Stimulated activated CD8-positive, alpha-beta memory T cell treated with anti-CD3 and anti-CD28 coated beads, Interleukin-15, amount 100 ng/mL, for 48 hours (primary cell): Measurements from ENCODE around the gene PCDHA4.
"Not testable (repeated sequence)": the region's sequence is repeated elsewhere in the genome, so short reads cannot be mapped to it uniquely, and the experiment has no call there.

Experiments
- DNase-seq, 2 donors: peaks; one replicate each; pipeline ENCODE4 v3.0.0-alpha.2; 2020; ENCODE audit warnings: low read depth in 2 of 2

The PCDHA4 gene

DNA sequence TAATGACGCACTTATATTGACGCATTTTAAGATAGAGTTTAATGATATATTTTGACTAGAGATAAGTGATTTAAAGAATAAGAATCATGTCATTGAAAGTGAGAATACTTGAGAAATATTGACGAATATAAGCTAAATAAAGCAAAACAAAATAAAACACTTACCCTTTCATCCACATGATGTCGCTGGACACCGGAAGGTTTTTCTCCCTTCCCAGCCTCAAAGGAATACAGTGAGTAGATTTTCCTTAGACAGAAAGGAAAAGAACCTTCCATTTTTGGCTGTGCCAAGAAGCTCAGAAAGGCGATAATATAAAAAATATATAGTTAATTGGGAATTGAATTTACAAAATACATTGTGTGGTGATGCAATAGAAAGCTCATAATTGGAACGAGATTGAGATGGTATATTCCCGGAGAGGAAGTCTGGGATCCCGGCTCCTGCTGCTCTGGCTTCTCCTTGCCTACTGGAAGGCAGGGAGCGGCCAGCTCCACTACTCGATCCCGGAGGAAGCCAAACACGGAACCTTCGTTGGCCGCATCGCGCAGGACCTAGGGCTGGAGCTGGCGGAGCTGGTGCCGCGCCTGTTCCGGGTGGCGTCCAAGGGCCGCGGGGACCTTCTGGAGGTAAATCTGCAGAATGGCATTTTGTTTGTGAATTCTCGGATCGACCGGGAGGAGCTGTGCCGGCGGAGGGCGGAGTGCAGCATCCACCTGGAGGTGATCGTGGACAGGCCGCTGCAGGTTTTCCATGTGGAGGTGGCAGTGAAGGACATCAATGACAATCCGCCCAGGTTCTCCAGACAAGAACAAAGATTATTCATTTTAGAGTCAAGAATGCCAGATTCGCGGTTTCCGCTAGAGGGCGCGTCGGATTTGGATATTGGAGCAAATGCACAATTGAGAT is 14.8 kb downstream of the PCDHA4 start, which contains the start of gene PCDHA5:
Gene PCDHA5 (plus strand): TSS at position 239 of the 906 bp plus-strand sequence.
- DNase-seq = no peak

DNA sequence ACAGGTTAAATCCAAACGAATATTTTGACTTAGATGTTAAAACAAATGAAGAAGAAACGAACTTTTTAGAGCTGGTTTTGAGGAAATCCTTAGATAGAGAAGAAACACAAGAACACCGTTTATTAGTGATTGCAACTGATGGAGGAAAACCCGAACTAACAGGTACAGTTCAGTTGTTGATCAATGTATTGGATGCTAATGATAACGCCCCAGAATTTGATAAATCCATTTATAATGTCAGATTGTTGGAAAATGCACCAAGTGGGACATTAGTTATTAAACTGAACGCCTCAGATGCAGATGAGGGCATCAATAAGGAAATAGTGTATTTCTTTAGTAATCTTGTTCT is 15.4 kb downstream of the PCDHA4 start:
- no peak for DNase-seq

DNA sequence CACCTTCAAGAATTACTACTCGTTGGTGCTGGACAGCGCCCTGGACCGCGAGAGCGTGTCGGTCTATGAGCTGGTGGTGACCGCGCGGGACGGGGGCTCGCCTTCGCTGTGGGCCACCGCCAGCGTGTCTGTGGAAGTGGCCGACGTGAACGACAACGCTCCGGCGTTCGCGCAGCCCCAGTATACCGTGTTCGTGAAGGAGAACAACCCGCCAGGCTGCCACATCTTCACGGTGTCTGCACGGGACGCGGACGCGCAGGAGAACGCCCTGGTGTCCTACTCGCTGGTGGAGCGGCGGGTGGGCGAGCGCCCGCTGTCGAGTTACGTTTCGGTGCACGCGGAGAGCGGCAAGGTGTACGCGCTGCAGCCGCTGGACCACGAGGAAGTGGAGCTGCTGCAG is 16.1 kb downstream of the PCDHA4 start:
- not testable (repeated sequence) for DNase-seq

DNA sequence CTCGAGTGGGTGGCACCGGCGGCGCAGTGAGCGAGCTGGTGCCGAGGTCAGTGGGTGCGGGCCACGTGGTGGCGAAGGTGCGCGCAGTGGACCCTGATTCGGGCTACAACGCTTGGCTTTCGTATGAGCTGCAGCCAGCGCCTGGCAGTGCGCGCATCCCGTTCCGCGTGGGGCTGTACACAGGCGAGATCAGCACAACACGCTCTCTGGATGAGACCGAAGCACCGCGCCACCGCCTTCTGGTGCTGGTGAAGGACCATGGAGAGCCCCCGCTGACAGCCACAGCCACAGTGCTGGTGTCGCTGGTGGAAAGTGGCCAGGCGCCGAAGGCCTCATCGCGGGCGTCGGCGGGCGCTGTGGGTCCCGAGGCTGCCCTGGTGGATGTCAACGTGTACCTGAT is 16.6 kb downstream of the PCDHA4 start:
- no peak for DNase-seq

DNA sequence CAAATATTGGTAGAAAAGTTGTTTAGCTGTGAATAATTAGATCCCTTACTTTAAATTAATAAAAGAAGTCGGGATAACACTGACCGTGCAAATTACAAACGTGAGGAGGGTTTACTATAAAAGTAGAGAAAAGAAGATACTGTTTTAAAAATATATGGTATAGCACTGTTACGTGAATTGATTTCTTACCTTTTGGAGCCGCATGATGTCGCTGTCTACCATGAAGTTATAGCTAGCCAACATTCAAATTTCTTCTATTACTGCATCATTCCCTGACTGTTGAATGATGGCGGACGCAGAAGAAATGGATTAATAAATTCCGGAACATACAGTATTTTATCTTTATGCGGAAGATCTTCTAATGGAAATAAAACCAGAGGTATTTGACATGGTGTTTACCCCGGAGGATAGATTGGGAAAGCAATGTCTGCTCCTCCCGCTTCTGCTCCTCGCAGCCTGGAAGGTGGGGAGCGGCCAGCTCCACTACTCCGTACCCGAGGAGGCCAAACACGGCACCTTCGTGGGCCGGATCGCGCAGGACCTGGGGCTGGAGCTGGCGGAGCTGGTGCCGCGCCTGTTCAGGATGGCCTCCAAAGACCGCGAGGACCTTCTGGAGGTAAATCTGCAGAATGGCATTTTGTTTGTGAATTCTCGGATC is 21.0 kb downstream of the PCDHA4 start, which contains the start of gene PCDHA6:
Gene PCDHA6 (plus strand): TSS at position 257 of the 658 bp plus-strand sequence. CDS start 132 bp downstream, at position 389.
- no peak for DNase-seq

DNA sequence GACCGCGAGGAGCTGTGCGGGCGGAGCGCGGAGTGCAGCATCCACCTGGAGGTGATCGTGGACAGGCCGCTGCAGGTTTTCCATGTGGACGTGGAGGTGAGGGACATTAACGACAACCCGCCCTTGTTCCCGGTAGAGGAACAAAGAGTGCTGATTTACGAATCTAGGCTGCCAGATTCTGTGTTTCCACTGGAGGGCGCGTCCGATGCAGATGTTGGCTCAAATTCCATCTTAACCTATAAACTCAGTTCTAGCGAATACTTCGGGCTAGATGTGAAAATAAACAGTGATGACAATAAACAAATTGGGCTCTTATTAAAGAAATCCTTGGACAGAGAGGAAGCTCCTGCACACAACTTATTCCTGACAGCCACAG is 21.5 kb downstream of the PCDHA4 start:
- DNase-seq = no peak

DNA sequence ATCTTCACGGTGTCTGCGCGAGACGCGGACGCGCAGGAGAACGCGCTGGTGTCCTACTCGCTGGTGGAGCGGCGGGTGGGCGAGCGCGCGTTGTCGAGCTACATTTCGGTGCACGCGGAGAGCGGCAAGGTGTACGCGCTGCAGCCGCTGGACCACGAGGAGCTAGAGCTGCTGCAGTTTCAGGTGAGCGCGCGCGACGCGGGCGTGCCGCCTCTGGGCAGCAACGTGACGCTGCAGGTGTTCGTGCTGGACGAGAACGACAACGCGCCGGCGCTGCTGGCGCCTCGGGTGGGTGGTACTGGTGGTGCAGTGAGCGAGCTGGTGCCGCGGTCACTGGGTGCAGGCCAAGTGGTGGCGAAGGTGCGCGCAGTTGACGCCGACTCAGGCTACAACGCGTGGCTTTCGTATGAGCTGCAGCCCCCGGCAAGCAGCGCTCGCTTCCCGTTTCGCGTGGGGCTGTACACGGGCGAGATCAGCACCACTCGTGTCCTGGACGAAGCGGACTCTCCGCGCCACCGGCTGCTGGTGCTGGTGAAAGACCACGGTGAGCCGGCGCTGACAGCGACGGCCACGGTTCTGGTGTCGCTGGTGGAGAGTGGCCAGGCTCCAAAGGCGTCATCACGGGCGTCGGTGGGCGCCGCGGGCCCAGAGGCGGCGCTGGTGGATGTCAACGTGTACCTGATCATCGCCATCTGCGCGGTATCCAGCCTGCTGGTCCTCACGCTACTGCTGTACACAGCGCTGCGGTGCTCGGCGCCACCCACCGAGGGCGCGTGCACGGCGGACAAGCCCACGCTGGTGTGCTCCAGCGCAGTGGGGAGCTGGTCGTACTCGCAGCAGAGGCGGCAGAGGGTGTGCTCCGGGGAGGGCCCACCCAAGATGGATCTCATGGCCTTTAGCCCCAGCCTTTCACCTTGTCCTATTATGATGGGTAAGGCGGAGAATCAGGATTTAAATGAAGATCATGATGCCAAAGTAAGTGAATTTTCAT is 22.9 kb downstream of the PCDHA4 start:
- DNase-seq = not testable (repeated sequence)

DNA sequence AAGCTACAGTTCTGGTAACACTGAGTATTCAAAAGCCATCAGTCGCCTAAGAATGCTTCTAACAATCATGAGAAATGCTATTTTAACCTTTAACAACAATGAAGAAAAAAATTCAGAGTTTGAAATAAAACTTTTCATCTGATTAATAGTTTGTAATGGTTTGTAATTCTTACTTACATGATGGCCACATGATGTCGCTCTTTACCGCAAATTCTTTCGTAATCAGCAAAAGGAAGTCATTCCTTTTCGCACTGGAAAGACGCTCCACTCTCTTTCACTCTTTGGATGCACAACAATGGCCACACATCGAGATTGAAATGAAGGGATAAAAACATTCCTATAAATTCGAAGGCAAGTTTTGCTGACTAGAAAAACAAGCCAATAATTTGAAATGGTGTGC is 27.1 kb downstream of the PCDHA4 start, which contains the start of gene PCDHA7:
Gene PCDHA7 (plus strand): TSS at position 277 of the 400 bp plus-strand sequence. CDS start 115 bp downstream, at position 392.
- no peak for DNase-seq

DNA sequence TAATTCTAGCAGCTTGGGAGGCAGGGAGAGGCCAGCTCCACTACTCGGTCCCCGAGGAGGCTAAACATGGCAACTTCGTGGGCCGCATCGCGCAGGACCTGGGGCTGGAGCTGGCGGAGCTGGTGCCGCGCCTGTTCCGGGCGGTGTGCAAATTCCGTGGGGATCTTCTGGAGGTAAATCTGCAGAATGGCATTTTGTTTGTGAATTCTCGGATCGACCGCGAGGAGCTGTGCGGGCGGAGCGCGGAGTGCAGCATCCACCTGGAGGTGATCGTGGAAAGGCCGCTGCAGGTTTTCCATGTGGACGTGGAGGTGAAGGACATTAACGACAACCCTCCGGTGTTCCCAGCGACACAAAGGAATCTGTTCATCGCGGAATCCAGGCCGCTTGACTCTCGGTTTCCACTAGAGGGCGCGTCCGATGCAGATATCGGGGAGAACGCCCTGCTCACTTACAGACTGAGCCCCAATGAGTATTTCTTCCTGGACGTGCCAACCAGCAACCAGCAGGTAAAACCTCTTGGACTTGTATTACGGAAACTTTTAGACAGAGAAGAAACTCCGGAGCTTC is 27.7 kb downstream of the PCDHA4 start:
- DNase-seq = not testable (repeated sequence)

DNA sequence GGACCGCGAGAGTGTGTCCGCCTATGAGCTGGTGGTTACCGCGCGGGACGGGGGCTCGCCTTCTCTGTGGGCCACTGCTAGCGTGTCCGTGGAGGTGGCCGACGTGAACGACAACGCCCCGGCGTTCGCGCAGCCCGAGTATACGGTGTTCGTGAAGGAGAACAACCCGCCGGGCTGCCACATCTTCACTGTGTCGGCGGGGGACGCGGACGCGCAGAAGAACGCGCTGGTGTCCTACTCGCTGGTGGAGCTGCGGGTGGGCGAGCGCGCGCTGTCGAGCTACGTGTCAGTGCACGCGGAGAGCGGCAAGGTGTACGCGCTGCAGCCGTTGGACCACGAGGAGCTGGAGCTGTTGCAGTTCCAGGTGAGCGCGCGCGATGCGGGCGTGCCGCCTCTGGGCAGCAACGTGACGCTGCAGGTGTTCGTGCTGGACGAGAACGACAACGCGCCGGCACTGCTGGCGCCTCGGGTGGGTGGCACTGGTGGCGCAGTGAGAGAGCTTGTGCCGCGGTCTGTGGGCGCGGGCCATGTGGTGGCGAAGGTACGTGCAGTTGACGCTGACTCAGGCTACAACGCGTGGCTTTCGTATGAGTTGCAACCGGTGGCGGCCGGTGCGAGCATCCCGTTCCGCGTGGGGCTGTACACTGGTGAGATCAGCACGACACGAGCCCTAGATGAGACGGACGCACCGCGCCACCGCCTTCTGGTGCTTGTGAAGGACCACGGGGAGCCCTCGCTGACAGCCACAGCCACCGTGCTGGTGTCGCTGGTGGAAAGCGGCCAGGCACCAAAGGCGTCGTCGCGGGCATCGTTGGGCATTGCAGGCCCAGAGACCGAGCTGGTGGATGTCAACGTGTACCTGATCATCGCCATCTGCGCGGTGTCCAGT is 29.0 kb downstream of the PCDHA4 start:
- no peak for DNase-seq

DNA sequence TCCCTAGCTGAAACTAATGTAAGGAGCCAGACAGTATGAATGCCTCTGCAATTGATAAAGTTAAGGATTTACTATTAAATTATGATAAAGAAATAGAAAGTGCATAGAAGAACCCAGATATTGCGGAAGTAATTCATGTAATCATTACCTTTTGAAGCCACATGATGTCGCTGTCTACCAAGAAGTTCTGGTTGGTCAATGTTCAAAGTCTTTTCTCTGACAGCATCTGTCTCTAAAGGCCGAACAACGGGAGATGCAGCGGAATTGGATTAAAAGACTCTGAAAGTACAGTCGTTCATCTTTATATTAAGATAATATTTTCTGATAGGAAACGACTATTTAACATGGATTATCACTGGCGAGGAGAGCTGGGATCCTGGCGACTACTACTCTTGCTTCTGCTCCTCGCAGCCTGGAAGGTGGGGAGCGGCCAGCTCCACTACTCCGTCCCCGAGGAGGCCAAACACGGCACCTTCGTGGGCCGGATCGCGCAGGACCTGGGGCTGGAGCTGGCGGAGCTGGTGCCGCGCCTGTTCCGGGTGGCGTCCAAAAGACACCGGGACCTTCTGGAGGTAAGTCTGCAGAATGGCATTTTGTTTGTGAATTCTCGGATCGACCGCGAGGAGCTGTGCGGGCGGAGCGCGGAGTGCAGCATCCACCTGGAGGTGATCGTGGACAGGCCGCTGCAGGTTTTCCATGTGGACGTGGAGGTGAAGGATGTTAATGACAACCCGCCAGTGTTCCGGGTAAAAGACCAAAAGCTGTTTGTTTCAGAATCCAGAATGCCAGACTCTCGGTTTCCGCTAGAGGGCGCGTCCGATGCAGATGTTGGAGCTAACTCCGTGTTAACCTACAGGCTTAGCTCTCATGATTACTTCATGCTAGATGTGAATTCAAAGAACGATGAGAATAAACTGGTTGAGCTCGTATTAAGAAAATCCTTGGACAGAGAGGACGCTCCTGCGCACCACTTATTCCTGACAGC is 34.4 kb downstream of the PCDHA4 start, which contains the start of gene PCDHA8:
Gene PCDHA8 (plus strand): TSS at position 210 of the 985 bp plus-strand sequence. CDS start 135 bp downstream, at position 345.
- DNase-seq = no peak

DNA sequence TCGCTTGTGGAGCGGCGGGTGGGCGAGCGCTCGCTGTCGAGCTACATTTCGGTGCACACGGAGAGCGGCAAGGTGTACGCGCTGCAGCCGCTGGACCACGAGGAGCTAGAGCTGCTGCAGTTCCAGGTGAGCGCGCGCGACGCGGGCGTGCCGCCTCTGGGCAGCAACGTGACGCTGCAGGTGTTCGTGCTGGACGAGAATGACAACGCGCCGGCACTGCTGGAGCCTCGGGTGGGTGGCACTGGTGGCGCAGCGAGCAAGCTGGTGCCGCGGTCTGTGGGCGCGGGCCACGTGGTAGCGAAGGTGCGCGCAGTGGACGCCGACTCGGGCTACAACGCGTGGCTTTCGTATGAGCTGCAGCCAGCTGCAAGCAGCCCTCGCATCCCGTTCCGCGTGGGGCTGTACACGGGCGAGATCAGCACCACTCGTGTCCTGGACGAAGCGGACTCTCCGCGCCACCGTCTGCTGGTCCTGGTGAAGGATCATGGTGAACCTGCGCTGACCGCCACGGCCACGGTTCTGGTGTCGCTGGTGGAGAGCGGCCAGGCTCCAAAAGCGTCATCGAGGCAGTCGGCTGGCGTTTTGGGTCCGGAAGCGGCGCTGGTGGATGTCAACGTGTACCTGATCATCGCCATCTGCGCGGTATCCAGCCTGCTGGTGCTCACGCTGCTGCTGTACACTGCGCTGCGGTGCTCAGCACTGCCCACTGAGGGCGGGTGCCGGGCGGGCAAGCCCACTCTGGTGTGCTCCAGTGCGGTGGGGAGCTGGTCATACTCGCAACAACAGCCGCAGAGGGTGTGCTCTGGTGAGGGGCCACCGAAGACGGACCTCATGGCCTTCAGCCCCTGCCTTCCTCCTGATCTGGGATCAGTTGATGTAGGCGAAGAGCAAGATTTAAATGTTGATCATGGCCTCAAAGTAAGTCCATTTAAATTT is 36.2 kb downstream of the PCDHA4 start:
- DNase-seq = no peak

DNA sequence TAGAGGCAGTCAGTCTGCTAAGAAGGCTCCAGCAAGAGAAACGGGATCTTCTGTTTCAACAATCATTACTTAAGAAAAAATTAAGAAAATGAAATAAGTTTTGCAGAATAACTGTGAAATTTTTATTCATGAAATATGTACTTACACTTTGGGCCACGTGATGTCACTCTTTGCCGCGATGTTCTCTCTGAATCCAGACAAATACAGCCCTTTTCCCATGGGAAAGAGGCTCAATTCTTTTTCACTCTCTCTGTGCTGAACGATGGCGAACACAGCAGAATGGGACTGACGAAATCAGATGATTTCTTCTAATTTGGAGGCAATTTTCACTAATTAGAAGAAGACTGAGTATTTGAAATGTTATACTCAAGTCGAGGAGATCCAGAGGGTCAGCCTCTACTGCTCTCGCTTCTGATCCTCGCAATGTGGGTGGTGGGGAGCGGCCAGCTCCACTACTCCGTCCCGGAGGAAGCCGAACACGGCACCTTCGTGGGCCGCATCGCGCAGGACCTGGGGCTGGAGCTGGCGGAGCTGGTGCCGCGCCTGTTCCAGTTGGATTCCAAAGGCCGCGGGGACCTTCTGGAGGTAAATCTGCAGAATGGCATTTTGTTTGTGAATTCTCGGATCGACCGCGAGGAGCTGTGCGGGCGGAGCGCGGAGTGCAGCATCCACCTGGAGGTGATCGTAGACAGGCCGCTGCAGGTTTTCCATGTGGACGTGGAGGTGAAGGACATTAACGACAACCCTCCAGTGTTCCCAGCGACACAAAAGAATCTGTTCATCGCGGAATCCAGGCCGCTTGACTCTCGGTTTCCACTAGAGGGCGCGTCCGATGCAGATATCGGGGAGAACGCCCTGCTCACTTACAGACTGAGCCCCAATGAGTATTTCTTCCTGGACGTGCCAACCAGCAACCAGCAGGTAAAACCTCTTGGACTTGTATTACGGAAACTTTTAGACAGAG is 41.6 kb downstream of the PCDHA4 start, which contains the start of gene PCDHA9:
Gene PCDHA9 (plus strand): TSS at position 244 of the 964 bp plus-strand sequence. CDS start 114 bp downstream, at position 358.
- not testable (repeated sequence) for DNase-seq

DNA sequence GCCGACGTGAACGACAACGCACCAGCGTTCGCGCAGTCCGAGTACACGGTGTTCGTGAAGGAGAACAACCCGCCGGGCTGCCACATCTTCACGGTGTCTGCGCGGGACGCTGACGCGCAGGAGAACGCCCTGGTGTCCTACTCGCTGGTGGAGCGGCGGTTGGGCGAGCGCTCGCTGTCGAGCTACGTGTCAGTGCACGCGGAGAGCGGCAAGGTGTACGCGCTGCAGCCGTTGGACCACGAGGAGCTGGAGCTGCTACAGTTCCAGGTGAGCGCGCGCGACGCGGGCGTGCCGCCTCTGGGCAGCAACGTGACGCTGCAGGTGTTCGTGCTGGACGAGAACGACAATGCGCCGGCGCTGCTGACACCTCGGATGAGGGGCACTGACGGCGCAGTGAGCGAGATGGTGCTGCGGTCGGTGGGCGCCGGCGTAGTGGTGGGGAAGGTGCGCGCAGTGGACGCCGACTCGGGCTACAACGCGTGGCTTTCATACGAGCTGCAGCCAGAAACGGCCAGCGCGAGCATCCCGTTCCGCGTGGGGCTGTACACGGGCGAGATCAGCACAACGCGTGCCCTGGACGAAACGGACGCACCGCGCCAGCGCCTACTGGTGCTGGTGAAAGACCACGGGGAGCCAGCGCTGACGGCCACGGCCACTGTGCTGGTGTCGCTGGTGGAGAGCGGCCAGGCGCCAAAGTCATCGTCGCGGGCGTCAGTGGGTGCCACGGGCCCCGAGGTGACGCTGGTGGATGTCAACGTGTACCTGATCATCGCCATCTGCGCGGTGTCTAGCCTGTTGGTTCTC is 43.2 kb downstream of the PCDHA4 start:
- not testable (repeated sequence) for DNase-seq
